ENCODE measurements around the gene RSPH10B. TPM values are rescaled to one million over a fixed set of nuclear protein-coding genes. Genes with fewer than 3 reads are reported as not detected.
"Not testable (repeated sequence)": the region's sequence is repeated elsewhere in the genome, so short reads cannot be mapped to it uniquely, and the experiment has no call there.

Gene RSPH10B
- total RNA-seq, 1 donor from 2014 or later, result 0.11 TPM

DNA sequence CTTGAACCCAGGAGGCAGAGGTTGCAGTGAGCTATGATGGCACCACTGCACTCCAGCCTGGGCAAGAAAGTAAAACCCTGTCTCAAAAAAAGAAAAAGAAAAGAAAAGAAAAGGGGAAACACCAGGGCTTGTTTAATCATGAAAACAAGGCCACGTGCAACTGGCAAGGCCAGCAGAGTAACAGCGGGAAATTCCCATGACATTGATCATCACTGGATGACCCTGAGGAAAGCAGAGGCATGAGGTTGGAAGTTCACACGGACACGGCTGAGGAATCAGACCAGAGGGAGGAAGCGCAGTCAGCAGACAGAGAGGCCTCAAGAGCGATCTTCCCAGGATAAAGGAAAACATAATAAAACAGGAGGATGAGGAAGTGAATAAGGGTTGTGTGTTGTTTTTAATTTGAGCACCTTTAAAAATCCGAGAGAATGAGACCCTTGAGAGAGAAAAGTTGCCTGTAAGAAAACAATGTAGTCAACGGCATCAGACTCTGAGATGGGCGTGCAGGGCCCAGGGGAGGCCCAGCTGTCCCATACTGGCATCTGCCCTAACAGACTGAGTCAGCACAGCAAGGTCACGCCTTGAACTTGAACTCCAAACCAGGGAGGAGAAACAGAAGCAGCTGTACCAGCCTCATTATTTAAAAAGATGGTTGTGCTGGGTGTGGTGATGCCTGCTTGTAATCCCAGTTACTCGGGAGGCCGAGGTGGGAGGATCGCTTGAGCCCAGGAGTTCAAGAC, 38.4 kb downstream of the RSPH10B start:
- H3K4me1 ChIP-seq; H3K9me3 Mint-ChIP-seq; H3K4me2 ChIP-seq; H3K4me3 ChIP-seq; H3K9me3 ChIP-seq (ENCODE audit: low read depth); H3K27ac Mint-ChIP-seq; H3K79me2 ChIP-seq (ENCODE audit: low read depth); H3K27me3 ChIP-seq; H3K36me3 ChIP-seq; H3K36me3 Mint-ChIP-seq; H4K20me1 ChIP-seq (ENCODE audit: low read depth); H2AFZ ChIP-seq (replicated peaks); H3K4me1 Mint-ChIP-seq; H3K27ac ChIP-seq; H3K4me3 Mint-ChIP-seq; H3K9ac ChIP-seq; H3F3A ChIP-seq (ENCODE audit: low read depth); H3K27me3 Mint-ChIP-seq (ENCODE audit: insufficient read depth, low read depth); DNase-seq (ENCODE audit: low spot score): not testable (repeated sequence)

DNA sequence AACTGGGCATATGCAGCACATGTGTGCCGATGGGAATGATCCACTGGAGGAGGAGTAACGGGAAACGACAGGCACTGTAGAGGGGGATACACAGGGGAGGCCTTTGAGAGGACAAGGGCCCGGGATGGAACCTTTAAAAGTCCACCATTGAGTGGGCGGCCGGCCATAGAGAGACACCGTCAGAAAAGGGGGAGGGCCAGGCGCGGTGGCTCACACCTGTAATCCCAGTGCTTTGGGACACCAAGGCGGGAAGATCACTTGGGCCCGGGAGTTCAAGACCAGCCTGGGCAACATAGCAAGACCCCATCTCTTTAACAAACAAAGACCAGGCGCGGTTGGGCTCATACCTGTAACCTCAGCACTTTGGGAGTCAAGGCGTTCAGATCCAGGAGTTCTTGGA, 39.2 kb downstream of the RSPH10B start:
- not testable (repeated sequence) for H3K9ac ChIP-seq; H3K4me1 Mint-ChIP-seq; H3K4me3 ChIP-seq; H3K27me3 Mint-ChIP-seq (ENCODE audit: insufficient read depth, low read depth); H3K79me2 ChIP-seq (ENCODE audit: low read depth); H3K36me3 Mint-ChIP-seq; H3K27ac Mint-ChIP-seq; DNase-seq (ENCODE audit: low spot score); H3K4me1 ChIP-seq; H3K4me3 Mint-ChIP-seq; H3K9me3 ChIP-seq (ENCODE audit: low read depth); H3F3A ChIP-seq (ENCODE audit: low read depth); H2AFZ ChIP-seq (replicated peaks); H3K36me3 ChIP-seq; H3K27me3 ChIP-seq; H3K9me3 Mint-ChIP-seq; H4K20me1 ChIP-seq (ENCODE audit: low read depth); H3K4me2 ChIP-seq; H3K27ac ChIP-seq

DNA sequence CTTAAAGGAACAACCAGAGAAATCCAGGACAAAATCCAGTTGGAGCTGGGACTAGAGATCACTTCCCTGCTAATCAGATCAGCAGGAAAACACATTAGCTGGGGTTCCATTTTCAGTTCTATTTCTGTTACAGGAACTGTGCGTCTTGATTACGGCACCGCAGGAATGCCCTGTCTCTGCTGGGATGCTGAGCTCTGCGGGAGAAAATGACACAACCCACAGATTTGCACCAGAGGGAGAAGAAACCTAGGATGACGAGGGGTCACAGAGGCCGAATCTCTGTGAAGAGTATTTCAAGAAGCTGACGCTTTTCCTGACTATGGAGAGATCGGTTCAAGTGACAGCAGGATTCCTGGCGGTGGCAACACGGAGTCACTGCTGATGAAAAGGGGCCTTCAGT, 40.2 kb downstream of the RSPH10B start:
- H3K27me3 Mint-ChIP-seq (ENCODE audit: insufficient read depth, low read depth); H3K27ac ChIP-seq; H3K9ac ChIP-seq; H3K79me2 ChIP-seq (ENCODE audit: low read depth); H3K4me3 ChIP-seq; H3K9me3 Mint-ChIP-seq; H4K20me1 ChIP-seq (ENCODE audit: low read depth); H3K4me3 Mint-ChIP-seq; H3K36me3 Mint-ChIP-seq; H3K4me1 Mint-ChIP-seq; H3K4me1 ChIP-seq; H3K27me3 ChIP-seq; H3F3A ChIP-seq (ENCODE audit: low read depth); H3K27ac Mint-ChIP-seq; H2AFZ ChIP-seq (replicated peaks); H3K4me2 ChIP-seq; DNase-seq (ENCODE audit: low spot score); H3K9me3 ChIP-seq (ENCODE audit: low read depth); H3K36me3 ChIP-seq: not testable (repeated sequence)

DNA sequence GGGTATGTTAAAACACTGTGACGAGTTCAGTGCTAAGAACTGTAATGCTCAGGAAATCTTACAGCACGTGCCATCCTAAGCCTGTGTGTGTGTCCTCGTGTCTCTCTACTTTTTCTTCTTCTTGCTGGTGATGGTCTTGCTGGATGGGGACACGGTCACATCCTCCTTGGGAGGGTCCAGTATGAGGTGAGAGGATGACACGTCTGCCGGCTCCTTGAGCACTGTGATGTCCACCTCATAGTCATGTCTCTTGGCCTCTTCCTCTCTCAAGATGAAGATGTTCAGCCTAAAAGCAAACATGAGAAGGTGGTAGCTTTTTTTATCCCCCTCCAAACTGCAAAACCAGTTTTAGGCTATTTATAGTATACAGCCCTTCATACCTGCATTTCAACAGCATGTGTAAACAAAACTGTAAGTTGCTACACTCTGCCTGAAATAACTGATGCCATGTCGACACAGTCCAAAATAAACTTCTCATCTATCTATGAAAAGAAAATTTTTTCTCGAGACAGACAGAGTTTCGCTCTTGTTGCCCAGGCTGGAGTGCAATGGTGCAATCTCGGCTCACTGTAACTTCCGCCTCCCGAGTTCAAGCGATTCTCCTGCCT, 44.1 kb downstream of the RSPH10B start:
- H3K27me3 Mint-ChIP-seq (ENCODE audit: insufficient read depth, low read depth); H2AFZ ChIP-seq (replicated peaks); H3K4me3 ChIP-seq; H3K9me3 Mint-ChIP-seq; DNase-seq (ENCODE audit: low spot score); H3K4me1 ChIP-seq; H3K4me1 Mint-ChIP-seq; H3K27ac ChIP-seq; H3K9me3 ChIP-seq (ENCODE audit: low read depth); H3K4me3 Mint-ChIP-seq; H3K27ac Mint-ChIP-seq; H3F3A ChIP-seq (ENCODE audit: low read depth); H3K4me2 ChIP-seq; H3K9ac ChIP-seq; H3K36me3 Mint-ChIP-seq; H3K79me2 ChIP-seq (ENCODE audit: low read depth); H3K36me3 ChIP-seq; H4K20me1 ChIP-seq (ENCODE audit: low read depth); H3K27me3 ChIP-seq: not testable (repeated sequence)

DNA sequence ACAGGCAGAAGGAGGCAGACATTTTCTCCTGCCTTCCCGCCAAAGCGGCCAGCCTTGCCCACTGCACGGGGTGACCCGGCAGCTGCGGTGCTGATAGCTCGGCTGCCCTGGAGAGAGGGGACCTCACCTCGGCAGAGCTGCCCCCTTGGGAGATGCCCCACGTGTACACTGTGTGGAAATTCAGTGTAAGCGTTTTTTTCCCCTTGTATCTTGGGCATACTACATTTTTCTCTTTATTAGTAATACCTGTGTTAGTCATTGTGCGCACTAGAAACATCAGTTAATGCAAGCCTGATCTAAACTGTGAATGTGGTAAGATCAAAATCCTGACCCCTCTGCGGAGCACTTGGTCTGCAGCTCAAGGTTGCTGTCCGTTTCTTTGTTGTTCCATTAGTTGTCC, 45.9 kb downstream of the RSPH10B start:
- not testable (repeated sequence) for H3K4me2 ChIP-seq; H3K9me3 Mint-ChIP-seq; H3K4me3 ChIP-seq; H3K4me1 ChIP-seq; DNase-seq (ENCODE audit: low spot score); H3K4me1 Mint-ChIP-seq; H3K27ac ChIP-seq; H3K27ac Mint-ChIP-seq; H3K79me2 ChIP-seq (ENCODE audit: low read depth); H3K27me3 ChIP-seq; H3K4me3 Mint-ChIP-seq; H3K9ac ChIP-seq; H3K36me3 ChIP-seq; H3K9me3 ChIP-seq (ENCODE audit: low read depth); H2AFZ ChIP-seq (replicated peaks); H3K27me3 Mint-ChIP-seq (ENCODE audit: insufficient read depth, low read depth); H3F3A ChIP-seq (ENCODE audit: low read depth); H3K36me3 Mint-ChIP-seq; H4K20me1 ChIP-seq (ENCODE audit: low read depth)

DNA sequence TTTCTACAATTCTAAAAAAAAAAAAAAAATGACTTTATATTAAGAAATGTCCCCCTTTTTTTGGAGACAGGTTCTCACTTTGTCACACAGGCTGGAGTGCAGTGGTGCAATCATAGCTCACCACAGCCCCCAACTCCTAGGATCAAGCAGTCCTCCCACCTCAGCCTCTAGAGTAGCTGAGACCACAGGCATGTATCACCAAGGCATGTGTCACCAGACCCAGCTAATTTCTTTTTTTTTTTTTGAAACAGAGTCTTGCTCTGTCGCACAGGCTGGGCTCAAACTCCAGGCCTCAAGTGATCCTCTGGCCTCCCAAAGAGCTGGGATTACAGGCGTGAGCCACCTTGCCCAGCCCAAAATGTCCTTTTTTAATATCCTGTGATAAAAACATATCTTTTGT, 46.3 kb downstream of the RSPH10B start:
- H3K4me3 ChIP-seq; H3K27ac Mint-ChIP-seq; H3K36me3 ChIP-seq; H3K36me3 Mint-ChIP-seq; H3K79me2 ChIP-seq (ENCODE audit: low read depth); H2AFZ ChIP-seq (replicated peaks); H3K27me3 Mint-ChIP-seq (ENCODE audit: insufficient read depth, low read depth); H3K9me3 ChIP-seq (ENCODE audit: low read depth); H3K27ac ChIP-seq; H3K4me1 ChIP-seq; H3K9ac ChIP-seq; DNase-seq (ENCODE audit: low spot score); H3K27me3 ChIP-seq; H3K4me2 ChIP-seq; H3K4me3 Mint-ChIP-seq; H4K20me1 ChIP-seq (ENCODE audit: low read depth); H3F3A ChIP-seq (ENCODE audit: low read depth); H3K4me1 Mint-ChIP-seq; H3K9me3 Mint-ChIP-seq: not testable (repeated sequence)

DNA sequence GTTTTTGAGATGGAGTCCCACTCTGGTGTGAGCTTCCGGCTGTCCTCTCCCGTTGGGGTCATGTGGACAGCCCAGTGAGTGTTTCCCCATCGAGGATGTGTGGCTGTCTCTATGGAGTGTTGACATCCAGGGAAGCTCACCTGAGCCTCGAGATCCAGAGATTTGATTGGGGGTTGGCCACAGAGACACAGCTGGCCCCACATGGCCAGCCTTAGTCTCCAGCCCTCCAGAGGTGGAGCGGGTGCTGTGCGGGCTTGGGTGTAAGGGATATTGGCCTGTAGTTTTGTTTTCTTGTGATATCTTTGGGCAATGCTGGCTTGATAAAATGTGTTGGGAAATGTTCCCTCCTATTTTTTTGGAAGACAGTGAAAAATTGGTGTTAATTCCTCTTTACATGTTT, 54.0 kb downstream of the RSPH10B start:
- not testable (repeated sequence) for H3K4me1 ChIP-seq; H3K9me3 Mint-ChIP-seq; H3K27me3 Mint-ChIP-seq (ENCODE audit: insufficient read depth, low read depth); H3K9ac ChIP-seq; DNase-seq (ENCODE audit: low spot score); H3K4me3 ChIP-seq; H3K36me3 ChIP-seq; H3K4me3 Mint-ChIP-seq; H3K27ac Mint-ChIP-seq; H4K20me1 ChIP-seq (ENCODE audit: low read depth); H3K36me3 Mint-ChIP-seq; H3K27me3 ChIP-seq; H3K9me3 ChIP-seq (ENCODE audit: low read depth); H3K79me2 ChIP-seq (ENCODE audit: low read depth); H3K27ac ChIP-seq; H3F3A ChIP-seq (ENCODE audit: low read depth); H3K4me2 ChIP-seq; H3K4me1 Mint-ChIP-seq; H2AFZ ChIP-seq (replicated peaks)

DNA sequence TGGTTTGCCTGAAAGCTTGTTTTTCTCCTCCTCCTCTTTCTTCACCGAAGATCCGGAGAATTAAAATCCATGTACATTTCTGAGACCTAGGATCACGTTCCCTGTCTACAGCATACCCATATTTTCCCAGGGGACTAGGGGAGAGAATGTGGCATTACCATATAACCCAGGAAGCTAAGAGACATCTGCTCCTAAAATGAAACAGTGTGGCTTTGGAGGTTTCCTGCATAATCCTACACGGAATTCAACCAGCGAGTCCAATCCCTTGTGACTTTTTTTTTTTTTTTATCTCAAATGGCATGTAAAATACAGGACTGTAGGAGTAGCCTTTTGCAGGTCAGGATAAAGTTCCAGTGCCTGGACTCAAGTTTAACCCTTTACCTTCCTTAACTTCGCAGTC, 61.7 kb downstream of the RSPH10B start:
- not testable (repeated sequence) for H3K27ac ChIP-seq; H3K4me1 ChIP-seq; H3K4me3 Mint-ChIP-seq; H3K27me3 ChIP-seq; DNase-seq (ENCODE audit: low spot score); H4K20me1 ChIP-seq (ENCODE audit: low read depth); H3K27me3 Mint-ChIP-seq (ENCODE audit: insufficient read depth, low read depth); H3K9me3 ChIP-seq (ENCODE audit: low read depth); H3K27ac Mint-ChIP-seq; H3K4me3 ChIP-seq; H3K4me1 Mint-ChIP-seq; H3K36me3 Mint-ChIP-seq; H3K9me3 Mint-ChIP-seq; H3F3A ChIP-seq (ENCODE audit: low read depth); H3K9ac ChIP-seq; H3K36me3 ChIP-seq; H3K4me2 ChIP-seq; H2AFZ ChIP-seq (replicated peaks); H3K79me2 ChIP-seq (ENCODE audit: low read depth)

Measured in neural progenitor cell (in vitro differentiated cells).